Measurements from ENCODE around the gene DRC3.

DNA sequence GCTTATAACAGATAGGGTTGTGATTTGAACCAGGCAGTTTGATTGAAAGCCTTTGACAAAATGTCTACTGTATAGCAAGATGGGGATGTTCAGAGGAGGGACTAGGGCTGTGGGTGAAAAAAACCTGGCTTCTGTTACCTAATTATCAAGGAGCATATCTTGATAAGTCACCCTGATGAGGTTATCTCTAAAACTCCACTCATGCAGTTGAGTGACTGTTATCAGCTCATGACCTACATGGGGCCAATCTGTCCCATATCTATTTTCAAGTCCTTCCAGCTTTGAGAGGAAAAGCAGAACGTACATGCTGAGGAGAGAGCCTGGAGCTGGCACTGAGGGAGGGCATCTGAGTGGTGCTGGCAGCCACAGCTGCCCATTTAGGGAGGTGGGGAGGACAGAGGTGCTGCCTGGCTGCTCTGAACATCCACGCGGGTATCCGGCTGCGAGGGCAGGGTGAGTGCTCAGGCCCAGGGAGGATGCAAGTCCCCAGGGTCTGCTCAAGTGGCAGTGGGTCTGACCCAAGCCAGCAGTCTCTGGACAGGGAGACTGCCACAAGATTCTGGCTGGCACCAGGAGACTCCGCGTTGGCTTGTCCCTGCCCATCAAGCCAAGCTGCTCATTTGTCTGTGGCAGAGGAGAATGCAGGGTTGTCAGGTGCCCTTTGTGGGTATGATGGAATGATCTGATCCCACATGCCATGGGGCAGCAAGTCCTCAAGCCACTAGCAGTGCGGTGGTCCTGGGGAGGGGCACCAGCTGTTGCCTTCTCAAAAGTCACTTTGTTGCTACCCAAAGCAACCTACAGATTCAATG is 37.2 kb downstream of the DRC3 start:
- TF ChIP-seq, protein P1, sequence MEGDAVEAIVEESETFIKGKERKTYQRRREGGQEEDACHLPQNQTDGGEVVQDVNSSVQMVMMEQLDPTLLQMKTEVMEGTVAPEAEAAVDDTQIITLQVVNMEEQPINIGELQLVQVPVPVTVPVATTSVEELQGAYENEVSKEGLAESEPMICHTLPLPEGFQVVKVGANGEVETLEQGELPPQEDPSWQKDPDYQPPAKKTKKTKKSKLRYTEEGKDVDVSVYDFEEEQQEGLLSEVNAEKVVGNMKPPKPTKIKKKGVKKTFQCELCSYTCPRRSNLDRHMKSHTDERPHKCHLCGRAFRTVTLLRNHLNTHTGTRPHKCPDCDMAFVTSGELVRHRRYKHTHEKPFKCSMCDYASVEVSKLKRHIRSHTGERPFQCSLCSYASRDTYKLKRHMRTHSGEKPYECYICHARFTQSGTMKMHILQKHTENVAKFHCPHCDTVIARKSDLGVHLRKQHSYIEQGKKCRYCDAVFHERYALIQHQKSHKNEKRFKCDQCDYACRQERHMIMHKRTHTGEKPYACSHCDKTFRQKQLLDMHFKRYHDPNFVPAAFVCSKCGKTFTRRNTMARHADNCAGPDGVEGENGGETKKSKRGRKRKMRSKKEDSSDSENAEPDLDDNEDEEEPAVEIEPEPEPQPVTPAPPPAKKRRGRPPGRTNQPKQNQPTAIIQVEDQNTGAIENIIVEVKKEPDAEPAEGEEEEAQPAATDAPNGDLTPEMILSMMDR (conservative IDR thresholded peaks at IDR 0.05; ENCODE audit: low read length): no peak
- TF ChIP-seq EZH2phosphoT487 (IDR thresholded peaks at IDR 0.05; ENCODE audit: borderline replicate concordance): no peak

Data from Loucy (cell line).